NCI-H69 (cell line): ENCODE data around the gene ACSS1.

Experiments used
- DNase-seq: peaks from one replicate; lab custom pipeline; 2025; lab: John Stamatoyannopoulos, UW

Gene ACSS1

DNA sequence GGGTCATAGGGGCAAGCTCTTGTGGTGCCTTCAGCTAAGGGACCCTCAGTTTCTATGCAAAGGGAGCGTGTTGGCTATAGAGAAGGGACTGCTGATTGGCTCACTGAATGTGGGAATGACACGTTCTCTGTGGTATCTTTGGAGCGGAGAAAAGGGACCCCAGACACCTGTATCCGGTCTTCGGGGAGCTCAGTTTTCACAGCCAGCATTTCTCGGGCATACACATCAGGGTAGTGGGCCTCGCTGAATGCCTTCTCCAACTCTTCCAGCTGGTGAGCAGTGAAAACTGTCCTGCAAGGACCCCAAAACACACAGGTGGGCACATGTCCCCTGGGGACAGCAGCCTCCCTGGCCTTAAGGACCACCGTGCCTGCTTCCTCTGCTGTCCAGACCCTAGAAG lies 20.7 kb upstream of the ACSS1 start:
- DNase-seq: no peak

DNA sequence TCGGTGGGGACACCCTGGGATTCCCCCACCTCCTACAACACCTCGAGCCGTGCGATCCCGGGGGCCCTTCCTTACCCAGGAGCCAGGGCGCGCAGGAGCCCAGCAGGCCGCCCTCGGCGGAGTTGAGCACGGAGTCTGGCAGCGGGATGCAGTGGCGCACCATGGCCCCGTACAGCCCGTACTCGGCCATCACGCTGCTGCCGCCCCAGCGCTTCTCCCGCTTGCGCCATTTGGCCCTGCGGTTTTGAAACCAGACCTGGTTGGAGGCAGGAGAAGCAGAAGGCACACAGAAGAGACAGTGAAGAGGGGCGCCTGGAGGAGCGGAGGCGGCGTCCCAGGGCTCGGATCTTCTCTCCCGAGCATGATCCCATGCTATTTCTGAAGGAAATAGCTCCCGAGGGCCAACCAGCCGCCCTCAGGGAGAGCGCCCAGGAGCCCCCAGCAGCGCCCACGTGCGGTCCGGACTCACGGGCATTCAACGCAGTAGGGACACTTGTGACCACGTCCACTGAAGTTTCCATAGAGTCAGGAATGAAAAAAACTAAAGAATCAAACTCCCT lies 19.8 kb upstream of the ACSS1 start:
- DNase-seq: peak; percentile 51

DNA sequence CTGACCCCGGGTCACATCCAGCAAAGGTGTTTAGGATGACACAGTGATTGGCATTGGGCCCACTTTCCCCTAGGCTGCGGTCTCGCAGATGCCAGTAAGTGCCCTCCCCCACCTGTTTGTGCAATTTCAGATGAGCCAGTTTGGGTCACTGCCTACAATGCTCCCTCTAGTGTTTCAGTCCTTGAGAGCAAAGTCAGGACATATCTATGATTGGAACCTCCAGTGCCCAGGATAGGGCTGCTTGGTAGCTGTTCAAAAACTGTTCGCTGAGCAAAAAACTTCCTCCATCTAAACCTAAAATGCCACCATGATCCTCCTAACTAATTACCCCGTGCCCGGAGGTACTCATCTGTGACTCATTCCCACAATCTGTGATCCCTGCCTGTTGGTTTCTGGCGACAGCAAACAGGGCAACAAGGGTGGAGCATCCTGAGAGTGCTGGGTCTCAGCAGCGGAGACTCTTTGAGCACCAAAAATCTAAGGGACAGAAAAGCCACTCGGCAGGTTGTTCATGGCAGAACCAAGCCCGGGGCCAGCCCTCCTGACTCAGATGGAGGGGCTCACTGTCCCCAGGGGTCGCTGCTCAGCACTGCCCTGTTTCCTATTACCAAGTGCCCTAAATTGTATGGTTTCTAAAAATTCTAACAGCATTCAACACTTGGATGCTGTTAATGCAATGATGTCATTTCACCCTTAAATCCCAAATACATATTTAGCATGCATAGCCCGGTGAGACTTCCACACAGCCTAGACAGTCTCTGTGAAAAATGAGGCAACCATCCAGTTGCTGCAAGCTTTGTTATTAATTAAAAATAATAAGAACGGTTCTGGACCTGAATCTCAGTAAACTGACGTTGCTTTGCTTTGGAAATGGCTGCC lies 19.0 kb upstream of the ACSS1 start:
- peak; percentile 94 for DNase-seq

DNA sequence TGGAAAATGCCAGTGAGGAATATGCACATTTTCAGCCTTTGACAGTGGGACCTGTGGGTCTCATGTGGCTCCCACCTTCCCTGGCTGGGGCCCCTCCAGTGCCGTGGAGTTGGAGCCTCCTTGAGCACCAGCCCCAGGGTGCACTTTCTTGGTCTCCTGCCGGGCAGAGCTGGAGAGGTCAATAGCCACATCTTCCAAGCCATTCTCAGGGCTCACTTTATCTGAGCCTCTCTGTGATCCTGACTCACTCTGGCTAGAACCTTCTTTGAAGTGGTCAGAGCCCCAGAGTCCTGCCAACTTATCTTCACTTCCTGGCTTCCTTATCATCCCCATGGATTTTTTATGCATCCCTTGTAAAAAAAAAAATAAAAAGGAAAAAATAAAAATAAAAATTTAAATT lies 18.3 kb upstream of the ACSS1 start:
- DNase-seq: no peak

DNA sequence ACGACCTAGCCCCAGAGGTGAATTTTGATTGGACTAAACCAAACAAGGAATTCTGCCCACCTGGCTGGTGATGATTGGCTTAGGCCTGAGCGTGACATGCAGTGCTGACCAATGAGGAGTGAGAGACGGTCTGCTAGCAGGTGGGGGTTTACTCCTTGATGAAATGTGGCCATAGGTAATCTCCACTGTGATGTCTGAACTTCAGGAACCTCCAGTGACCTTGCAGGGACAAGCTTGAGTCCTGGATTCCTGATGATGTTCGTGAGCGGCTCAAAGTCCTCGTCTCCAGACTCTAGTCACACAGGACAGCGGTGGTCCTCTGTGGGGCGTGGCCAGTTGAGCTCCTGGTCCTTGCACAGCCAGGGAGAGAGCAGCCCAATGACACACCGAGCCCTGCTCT lies 15.6 kb upstream of the ACSS1 start:
- no peak for DNase-seq

DNA sequence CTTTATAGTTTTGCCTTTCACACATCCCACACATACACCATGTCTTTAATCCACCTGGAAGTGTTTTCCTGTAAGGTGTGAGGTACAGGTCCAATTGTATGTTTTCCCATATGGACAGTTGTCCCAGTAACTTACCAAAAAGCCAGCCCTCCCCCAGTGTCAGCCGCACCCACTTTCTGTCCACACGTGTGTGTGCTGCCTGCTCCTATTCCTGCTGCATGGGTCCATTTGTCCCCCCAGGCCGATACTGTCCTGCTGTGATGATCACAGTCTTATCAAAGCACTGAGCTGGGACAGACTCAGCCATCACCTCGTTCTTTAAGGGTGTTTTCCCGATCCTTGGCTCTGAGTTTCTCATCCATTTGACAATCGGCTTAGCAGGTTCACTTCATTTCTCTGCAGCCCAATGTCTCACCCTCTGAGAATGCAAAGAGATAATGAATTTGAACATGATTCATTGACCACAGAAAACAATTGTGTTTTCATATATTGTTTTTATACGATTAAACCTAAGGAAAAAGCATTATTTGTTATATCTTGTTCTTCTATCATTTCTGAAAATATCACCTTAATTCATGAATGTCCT lies 14.4 kb upstream of the ACSS1 start:
- peak; percentile 38 for DNase-seq

DNA sequence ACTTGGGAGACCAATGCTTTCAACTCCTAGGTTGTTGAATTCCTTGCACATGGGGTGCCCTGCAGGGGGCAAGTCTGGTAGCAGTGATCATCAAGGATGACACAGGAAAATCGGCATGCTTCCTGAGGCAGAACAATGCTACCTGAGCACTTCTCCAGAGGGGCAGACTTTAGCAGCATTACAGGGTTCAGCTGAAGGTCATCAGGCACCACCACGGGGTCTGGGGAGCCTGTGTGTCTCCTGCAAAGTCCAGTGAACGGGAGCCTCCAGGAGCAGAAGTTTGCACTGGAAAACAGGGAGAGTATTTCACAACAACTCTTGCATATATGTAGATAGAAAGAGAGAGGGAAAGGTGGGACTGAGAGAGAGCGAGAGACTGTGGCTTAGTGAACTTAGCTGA lies 13.8 kb upstream of the ACSS1 start:
- DNase-seq: peak; percentile 62

DNA sequence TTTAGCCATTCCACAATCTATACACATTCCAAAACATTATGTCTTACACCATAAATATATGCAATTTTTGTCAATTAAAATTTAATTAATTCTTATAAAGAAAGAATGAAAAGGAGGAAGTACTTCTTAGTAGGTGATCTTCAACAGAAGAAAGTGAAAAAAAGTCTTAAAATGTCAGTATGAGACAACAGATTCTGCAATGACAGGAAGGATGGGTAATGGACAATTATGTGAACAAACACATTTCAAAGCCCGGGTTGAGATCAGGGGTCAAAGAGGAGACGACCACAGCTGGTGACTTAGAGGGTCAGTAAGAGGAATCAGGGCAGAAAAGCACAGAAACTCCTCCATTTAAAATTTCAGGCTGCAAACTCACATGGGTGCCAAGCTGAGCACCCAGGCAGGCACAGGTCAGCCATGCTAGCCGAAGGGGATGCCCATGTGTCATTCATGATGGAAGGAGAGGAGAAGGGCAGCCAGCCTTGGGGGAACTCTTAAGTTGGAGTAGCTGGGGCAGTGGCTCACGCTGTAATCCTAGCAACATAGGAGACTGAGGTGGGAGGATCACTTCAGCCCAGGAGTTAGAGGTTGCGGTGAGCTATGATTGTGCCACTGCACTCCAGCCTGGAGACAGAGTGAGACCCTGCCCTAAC lies 13.0 kb upstream of the ACSS1 start:
- DNase-seq: no peak

DNA sequence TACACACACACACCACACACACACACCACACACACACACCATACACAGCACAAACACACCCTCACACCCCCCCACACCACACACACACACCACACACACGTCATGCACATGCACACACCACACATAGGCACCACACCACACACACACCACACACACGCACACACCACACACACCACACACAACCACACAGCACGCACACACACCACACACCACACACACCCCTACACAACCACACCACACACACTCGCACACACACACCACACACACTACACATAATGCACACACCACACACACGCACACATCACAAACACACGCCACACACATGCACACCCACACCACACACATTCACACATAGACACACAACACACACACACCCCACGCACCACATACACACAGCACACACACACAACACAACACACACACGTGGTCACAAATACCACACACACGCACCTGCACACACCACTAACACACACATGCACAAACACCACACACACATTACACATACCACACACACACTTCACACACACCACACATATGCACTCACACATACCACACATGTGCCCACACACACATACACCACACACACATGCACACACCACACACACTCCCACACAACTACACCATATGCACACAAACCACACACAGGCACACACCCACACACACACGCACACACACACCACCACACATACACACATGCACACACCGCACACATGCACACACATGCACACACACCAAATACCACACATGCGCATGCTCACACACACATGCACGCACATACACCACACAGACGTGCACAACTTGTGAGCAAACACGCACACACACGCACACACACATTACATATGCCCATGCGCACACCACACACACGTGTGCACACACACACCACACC lies 9.4 kb upstream of the ACSS1 start:
- no peak for DNase-seq

DNA sequence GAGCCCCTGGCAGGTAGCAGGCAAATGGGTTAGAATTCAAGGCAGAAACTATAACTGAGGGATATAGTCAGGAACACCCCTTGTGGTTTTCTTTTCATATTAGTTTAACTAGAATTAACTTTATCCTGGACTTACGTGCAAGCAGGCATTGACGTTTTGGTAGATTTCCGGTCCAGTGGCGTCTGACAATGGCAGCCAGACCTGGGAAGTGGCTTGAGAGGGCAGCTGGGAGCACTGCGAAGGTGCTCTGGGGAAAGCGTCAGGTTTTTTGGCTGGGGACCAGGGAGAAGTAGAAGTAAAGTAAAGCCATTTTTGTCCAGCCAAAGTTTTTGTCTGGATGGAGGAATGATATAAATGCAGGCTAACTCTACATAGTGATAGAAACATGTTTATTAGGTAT lies 8.4 kb upstream of the ACSS1 start:
- peak; percentile 64 for DNase-seq

DNA sequence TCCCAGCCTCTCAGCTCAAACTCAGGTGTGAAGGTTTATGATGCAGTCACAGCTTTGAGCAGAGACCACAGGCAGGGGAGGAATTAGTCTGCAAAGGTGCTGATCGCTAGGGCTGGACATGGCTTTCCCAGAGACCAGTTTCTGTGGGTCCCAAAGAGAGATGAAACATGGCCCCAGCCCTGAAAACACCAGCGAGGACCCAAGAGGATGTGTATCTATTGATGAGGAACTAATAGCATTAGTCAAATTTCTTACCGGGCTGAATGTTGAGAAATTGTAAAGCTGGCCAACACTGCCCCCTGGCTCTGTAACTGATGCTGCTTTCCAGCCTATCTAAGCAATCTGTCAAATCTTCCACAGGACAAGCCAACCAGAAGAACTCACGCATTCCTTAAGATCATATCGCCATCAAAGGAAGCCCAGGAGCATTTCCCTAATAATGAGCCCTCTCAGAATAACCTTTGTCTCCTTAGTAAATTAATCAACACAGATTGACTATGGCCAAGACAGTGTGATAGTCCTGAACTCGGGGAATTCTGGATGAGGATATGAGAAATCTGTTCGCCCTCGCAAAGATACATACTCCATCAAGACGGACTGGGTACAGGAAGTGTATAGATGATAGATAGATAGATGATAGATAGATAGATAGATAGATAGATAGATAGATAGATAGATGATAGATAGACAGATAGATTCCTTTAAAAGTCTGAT lies 7.8 kb upstream of the ACSS1 start:
- peak; percentile 68 for DNase-seq

DNA sequence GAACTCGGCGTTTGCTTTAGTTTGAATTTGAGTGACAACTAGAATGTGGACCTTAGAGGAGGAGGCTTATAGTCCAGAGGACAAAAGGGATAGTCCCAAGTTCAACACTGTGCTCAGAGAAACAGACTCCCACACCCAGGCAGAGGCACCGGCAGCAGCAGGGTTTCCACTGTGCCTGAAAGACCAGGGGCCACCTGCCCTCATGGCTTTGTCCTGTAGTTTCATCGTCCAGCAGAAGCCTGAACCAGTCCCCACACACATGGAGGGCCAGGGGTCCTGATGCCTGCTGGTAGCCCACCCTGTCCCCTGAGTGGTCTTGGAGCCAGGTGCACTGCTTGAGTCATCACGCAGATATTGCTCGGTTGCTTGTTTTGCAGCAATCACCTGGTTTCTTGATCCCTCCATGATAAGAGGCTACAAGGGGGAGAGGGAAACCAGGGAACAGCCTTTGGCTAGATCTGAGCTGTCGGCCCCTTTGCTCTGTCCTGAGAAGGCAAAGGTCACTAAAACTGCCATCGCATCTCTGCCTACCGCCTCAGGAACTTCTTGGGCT lies 7.2 kb upstream of the ACSS1 start:
- no peak for DNase-seq

DNA sequence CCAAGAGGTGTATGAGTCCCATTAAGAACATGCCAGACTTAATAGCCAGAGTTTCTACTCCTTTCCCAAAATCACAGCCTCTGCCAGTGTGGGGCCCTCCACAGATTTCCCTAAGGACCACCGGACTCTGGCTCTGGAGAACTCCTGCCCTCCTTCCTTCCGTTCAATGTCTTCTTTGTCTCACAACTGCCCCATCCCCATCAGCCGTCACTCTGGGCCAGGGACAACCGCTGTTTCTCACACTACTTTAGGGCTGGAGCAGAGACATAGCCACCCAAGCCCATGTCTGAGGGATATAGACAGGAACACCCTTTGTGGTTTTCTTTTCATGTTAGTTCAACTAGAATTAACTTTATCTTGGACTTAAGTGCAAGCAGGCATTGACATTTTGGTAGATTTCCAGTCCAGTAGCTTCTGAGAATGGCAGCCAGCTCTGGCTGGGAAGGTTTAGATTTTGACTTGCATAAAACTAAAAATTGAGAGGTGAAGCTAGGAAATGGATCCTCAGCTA lies 6.7 kb upstream of the ACSS1 start:
- no peak for DNase-seq

DNA sequence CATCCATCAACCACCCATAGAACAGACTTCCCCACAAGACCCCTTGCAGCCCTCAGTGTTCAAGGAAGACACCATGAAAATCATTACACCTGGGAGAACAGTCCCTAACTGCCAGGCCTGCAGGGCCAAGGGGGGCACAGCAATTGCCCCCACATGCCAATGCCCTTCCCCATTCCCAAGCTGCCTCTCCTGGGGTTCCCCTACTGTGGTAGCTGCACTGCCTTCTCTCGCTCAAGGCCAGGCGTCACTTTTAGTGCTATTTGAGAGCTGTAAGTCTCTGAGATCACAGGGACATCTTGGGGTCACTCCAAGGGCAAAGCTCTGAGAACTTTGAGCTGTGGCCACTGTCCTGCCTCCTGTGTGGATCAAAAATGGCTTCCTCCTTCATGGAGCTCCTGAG lies 6.0 kb upstream of the ACSS1 start:
- DNase-seq: no peak

DNA sequence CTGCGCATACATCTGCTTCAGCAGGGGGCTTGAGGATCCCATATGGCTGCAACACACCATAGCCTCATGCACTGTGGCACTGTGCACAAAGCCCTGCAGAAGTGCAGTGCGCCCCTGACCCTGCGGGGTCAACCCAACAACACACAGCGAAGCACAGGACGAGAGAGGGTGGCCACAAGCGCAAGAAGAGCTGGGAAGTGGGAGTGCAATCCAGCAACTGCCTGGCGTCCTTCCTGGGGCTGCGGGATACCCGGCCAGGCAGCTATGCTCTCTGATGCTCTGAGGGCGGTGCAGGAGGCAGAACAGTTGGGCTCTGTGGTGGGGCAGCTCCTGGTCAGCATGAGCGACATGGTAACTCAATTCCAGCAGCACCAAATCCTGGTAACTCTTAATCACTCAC lies 5.6 kb upstream of the ACSS1 start:
- DNase-seq: no peak

DNA sequence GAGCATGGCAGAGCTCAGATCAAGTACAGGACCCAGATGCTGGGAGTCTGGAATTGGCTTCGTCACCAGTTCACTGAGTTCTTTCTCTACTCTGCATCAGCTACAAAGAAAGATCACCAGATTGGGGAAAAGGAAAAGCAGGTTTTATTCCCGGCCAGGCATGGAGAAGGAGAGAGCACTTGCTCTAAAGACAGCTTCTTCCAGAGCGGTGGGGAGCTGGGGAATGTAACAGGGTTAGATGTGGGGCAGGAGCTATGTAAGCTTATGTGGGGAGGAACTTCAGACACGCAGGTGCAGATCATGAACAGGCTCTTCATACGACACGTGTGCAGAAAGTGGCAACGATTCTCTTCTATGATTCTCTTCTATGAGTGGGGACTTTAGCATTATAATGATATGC lies 4.9 kb upstream of the ACSS1 start:
- DNase-seq: no peak

DNA sequence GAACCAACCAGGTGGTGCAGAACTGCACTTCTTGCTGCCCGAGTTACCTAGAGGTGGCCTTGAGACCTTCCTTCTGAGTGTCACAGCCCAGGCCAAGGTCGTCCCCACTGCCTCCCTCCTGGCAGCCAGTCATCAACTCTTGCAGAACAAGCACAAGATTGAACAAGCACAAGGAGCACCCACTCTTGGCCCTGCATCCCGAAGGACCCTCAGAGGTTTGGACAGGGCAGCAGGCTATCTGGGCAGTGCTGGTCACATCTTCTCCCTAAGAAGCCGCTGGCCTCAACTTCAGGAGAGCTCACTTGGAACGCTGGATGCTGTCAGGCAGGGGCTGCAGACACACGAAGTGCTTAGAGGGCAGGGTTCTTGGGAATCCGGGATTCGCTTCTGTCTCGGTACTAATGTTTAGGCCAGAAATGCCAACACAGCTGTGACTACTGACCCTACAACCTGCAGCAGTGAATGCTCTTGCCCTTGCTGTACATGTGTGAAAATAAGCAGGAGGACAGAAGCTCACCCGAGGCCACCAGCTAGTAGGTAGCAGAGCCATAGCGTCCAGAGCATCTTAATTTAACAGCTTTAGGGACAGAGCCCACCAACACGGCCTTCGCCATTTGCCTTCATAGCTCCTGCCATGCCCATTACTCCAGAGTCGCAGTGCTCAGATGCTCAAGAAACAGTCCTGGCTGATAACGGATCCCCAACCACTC lies 4.0 kb upstream of the ACSS1 start:
- no peak for DNase-seq

DNA sequence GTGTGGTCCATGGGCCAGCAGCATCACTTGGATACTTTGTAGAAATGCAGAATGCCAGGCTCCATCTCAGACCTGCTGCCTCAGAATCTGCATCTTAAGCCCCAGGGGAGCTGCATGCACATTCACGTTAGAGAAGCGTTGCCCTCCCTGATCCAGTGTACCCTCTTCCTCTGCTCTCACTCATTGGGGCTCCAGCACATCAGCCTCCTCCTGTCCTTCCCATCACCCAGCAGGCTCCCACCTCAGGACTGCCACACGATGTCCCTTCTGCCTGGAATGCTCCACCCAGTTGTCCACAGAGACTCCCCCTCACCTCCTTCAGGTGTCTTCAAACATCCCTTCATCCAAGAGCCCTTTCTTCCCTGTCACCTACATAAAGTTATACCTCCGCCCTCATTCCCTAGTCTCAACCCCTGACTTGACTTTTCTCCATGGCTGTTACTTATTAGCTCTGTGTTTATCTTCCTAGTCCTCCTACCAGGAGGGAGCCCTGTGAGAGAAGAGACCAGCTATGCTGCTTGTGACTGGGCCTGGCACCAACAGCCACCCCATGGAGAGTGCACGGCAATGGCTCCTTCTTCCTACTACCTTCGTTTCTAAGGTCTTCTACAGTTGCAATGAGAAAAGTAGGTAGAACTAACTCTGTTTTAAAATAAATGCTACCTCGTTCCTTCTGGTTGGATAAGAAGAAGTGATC lies 3.3 kb upstream of the ACSS1 start:
- DNase-seq: no peak

DNA sequence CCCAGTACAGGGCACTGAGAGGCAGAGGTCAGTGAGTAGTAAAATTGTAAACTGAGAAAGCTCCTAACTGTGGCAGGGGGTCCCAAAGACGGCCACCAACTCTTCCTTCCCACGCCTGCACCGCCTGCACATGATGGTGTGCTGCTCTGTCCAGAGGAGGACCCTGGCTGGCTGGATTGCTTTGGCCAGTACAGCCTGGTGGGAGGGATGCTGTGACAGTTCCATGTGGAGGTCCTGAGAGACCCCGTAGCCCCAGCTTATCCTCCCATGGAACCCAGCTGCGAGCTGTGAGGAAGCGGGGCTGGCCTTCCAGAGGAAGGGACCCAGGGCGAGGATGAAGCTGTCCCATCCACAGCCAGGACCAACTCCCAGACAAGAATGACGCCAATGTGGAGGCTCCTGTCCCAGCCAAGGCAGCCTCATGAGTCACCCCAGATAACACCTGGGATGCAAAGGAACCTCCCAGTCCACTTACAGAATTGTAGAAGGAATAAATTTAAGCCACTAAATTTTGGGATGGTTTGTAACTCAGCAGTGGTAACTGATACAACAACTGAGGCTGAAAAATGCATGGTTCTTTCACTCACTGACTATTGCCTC lies 2.0 kb upstream of the ACSS1 start:
- no peak for DNase-seq
